GM20000 (cell line): ENCODE results near the gene DUSP3.
A peak's percentile ranks its signal among the peaks of the same experiment; 100 is the strongest.

ENCODE experiments used
- DNase-seq: peaks from one replicate; pipeline ENCODE4 v3.0.0; 2012; ENCODE audit warnings: low spot score
- CTCF ChIP-seq: IDR thresholded peaks from 2 replicates; pipeline ENCODE4 v1.5.1; 2012; ENCODE audit warnings: mild to moderate bottlenecking, control low read depth; ENCODE audit errors: extremely low read depth, missing control alignments

DUSP3 gene

GRCh38 chr17:43753493-43754129 is 25.2 kb downstream of the DUSP3 start:
- no peak for TF ChIP-seq CTCF
- peak; percentile 72 for DNase-seq

DNA sequence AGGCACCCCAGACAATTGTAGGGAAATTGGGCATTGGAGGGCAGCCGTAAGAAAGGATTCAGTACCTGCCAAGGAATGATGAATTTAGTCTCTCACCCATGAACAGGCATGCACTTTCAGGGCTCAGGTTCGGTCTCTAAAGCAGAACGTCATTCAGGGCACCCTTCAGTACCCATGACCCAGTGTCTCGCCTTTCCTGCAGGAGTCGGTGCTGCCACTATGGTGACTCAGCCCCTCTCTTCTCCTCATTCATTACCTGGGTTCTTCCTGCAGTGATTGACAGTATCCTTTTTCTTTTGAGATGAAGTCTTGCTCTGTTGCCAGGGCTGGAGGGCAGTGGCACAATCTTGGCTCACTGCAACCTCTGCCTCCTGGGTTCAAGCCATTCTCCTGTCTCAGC is 28.6 kb downstream of the DUSP3 start:
- no peak for TF ChIP-seq CTCF
- DNase-seq: no peak

DNA sequence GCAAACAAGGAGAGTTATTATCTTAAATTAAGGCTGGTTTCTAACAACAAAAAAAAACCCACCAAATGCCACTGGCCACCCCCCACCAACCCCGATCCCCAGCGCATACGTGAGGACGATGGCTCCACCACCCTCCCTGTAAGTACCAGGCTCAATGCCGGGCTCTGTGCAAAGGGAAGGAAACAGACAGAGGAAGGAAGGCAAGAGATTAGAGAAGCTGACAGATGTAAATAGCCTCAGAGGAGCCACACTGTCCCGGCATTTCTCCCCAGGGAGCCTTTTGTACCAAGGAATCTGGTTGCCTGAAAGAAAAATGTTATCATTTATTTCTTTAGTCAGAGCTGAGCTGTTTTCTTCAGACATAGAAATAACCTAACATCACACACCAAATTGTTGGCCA is 33.2 kb downstream of the DUSP3 start:
- TF ChIP-seq CTCF: no peak
- no peak for DNase-seq

DNA sequence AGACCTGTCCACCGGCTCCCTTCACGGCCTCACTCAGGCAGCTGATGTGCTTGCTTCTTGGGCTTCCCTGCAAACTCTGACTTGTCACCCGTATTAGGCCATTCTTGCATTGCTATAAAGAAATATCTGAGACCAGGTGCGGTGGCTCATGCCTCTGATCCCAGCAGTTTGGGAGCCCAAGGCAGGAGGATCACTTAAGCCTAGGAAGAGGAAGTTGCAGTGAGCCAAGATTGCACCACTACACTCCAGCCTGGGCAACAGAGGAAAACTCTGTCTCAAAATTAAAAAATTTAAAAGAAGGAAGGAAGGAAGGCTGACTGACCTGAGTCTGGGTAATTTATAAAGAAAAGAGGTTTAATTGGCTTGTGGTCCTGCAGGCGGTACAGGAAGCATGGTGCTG is 37.1 kb downstream of the DUSP3 start:
- no peak for TF ChIP-seq CTCF
- no peak for DNase-seq

GRCh38 chr17:43740541-43740940 is 38.2 kb downstream of the DUSP3 start:
- DNase-seq: no peak
- no peak for TF ChIP-seq CTCF

DNA sequence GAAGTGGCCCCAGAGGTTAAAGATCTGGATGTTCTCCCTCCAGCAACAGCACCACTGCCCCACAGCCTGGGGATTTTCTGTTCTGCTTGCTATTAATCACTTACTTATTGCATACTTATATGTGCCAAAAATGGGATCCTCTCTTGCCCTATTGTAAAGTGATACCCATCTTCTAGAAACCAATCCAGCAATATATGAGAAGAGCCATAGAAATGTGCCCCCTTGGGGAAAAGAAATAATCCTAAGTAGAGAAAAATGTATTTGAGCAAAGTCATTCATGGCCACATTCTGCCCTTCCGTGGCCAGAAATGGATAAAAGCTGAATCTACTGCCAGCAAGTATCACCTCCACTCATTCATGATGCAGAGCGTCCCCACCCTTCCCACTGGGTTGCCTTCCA is 41.1 kb downstream of the DUSP3 start:
- no peak for TF ChIP-seq CTCF
- no peak for DNase-seq

DNA sequence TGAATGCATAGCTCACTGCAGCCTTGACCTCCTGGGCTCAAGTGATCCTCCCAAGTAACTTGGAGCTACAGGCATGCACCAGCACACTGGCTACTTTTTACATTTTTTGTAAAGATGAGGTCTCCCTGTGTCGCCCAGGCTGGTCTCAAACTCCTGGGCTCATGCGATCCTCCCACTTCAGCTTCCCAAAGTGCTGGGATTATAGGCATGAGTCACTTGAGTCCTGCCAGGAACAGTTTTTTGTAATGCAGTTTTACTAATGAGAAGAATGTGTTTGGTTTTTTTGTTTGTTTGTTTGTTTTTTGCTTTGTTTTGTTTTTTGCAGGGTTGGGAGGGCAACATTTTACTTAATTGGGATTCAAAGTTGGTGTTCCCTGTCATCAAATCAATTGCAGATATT is 42.4 kb downstream of the DUSP3 start:
- no peak for TF ChIP-seq CTCF
- no peak for DNase-seq
